Measurements from ENCODE around the gene KRT4.

DNA sequence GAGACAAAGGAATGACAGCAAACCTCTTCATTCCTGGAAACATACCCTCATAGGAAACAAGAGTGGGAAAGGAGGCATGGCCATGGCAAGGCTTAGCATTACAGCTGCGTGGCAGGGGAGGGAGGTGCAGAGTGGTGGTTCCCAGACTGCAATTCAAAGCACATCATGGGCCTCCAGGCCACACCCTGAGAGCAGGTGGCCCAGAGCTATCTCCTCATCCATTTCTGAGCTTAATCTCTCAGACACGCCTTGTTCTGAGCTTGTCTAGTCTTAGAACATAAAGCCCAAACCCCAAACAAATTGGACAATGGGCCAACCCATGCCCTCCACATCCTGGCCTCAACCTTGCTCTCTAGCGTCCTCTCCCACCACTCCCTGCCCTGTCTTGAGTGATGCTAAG is 12.1 kb downstream of the KRT4 start:
- TF ChIP-seq, protein P1, sequence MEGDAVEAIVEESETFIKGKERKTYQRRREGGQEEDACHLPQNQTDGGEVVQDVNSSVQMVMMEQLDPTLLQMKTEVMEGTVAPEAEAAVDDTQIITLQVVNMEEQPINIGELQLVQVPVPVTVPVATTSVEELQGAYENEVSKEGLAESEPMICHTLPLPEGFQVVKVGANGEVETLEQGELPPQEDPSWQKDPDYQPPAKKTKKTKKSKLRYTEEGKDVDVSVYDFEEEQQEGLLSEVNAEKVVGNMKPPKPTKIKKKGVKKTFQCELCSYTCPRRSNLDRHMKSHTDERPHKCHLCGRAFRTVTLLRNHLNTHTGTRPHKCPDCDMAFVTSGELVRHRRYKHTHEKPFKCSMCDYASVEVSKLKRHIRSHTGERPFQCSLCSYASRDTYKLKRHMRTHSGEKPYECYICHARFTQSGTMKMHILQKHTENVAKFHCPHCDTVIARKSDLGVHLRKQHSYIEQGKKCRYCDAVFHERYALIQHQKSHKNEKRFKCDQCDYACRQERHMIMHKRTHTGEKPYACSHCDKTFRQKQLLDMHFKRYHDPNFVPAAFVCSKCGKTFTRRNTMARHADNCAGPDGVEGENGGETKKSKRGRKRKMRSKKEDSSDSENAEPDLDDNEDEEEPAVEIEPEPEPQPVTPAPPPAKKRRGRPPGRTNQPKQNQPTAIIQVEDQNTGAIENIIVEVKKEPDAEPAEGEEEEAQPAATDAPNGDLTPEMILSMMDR (IDR thresholded peaks at IDR 0.05), result no peak
- TF ChIP-seq POLR2A (IDR thresholded peaks at IDR 0.05), result no peak
